Measurements from ENCODE around the gene BMP8B.
"Not testable (repeated sequence)": the region's sequence is repeated elsewhere in the genome, so short reads cannot be mapped to it uniquely, and the experiment has no call there.

The BMP8B gene

GRCh38 chr1:39787468-39787867, 1.2 kb downstream of the BMP8B start:
- ChIA-PET CTCF (interaction anchor here (2.9 kb wide), 1 partner anchor 12 kb away, joined by 11 read pairs; no protein-coding TSS in a partner anchor), POLR2A (interaction anchor here (0.6 kb wide), 1 partner anchor 170 kb away, joined by 3 read pairs; no protein-coding TSS in a partner anchor)
- Histone ChIP-seq H3K4me3 (ENCODE audit: low read depth, low read length) (no peak overlapping the region), H3K36me3 (ENCODE audit: control insufficient read depth in 2 of 2, insufficient read depth in 1 of 2, low read length in 2 of 2) (no peaks in the 10 kb centered on the region), H3K9me3 (ENCODE audit: control insufficient read depth, insufficient read depth, low read depth, low read length) (no peaks in the 10 kb centered on the region), H3K4me1 (ENCODE audit: control insufficient read depth, insufficient read depth, low read length) (no peaks in the 10 kb centered on the region), H3K27ac (ENCODE audit: extremely low read depth, low read depth, low read length) (no peak overlapping the region)
- TF ChIP-seq ZNF777 (tag by site-specific recombination; IDR thresholded peaks at IDR 0.05; ENCODE audit: borderline replicate concordance): no peak
- TF ChIP-seq ZNF184 (tag by site-specific recombination; IDR thresholded peaks at IDR 0.05): no peak
- TF ChIP-seq WT1 (tag by site-specific recombination; IDR thresholded peaks at IDR 0.05): no peak
- TF ChIP-seq ZNF19 (tag by site-specific recombination; IDR thresholded peaks at IDR 0.05; ENCODE audit: low read depth): no peak
- no peak for TF ChIP-seq HIC1 (tag by site-specific recombination; IDR thresholded peaks at IDR 0.05)
- TF ChIP-seq SP2 (tag by site-specific recombination; IDR thresholded peaks at IDR 0.05): no peak
- no peak for TF ChIP-seq OSR2 (tag by site-specific recombination; IDR thresholded peaks at IDR 0.05)
- TF ChIP-seq PRDM10 (tag by site-specific recombination; IDR thresholded peaks at IDR 0.05): no peak
- TF ChIP-seq ZBTB48 (tag by site-specific recombination; IDR thresholded peaks at IDR 0.05): no peak
- TF ChIP-seq ZNF394 (tag by site-specific recombination; IDR thresholded peaks at IDR 0.05; ENCODE audit: borderline replicate concordance): no peak
- no peak for TF ChIP-seq BCL11A (tag by site-specific recombination; IDR thresholded peaks at IDR 0.05; ENCODE audit: low read depth)
- TF ChIP-seq ZNF521 (tag by site-specific recombination; IDR thresholded peaks at IDR 0.05): no peak
- TF ChIP-seq ZBTB26 (tag by site-specific recombination; optimal IDR thresholded peaks at IDR 0.05): no peak
- TF ChIP-seq ZNF529 (tag by site-specific recombination; IDR thresholded peaks at IDR 0.05; ENCODE audit: insufficient replicate concordance): no peak
- no peak for TF ChIP-seq ZNF274 (IDR thresholded peaks at IDR 0.05; ENCODE audit: low read length)
- TF ChIP-seq ZNF274 (tag by site-specific recombination; IDR thresholded peaks at IDR 0.05; ENCODE audit: borderline replicate concordance): no peak
- no peak for TF ChIP-seq ZNF571 (tag by site-specific recombination; IDR thresholded peaks at IDR 0.05)
- no peak for TF ChIP-seq ZNF155 (tag by site-specific recombination; IDR thresholded peaks at IDR 0.05)
- TF ChIP-seq YY2 (tag by site-specific recombination; IDR thresholded peaks at IDR 0.05): no peak
- TF ChIP-seq ZNF302 (tag by site-specific recombination; IDR thresholded peaks at IDR 0.05; ENCODE audit: low read depth): no peak

- H3K36me3 ChIP-seq (ENCODE audit: control insufficient read depth in 2 of 2, insufficient read depth in 1 of 2, low read length in 2 of 2); H3K4me1 ChIP-seq (ENCODE audit: control insufficient read depth, insufficient read depth, low read length); H3K9me3 ChIP-seq (ENCODE audit: control insufficient read depth, insufficient read depth, low read depth, low read length); H3K4me3 ChIP-seq (ENCODE audit: low read depth, low read length); H3K27ac ChIP-seq (ENCODE audit: extremely low read depth, low read depth, low read length): not testable (repeated sequence)
- CTCF ChIA-PET: interaction anchor here (2.9 kb wide), 1 partner anchor 12 kb away, joined by 11 read pairs; no protein-coding TSS in a partner anchor
- POLR2A ChIA-PET: interaction anchor here (0.6 kb wide), 1 partner anchor 170 kb away, joined by 3 read pairs; no protein-coding TSS in a partner anchor
Observed at GRCh38 chr1:39787108-39787375, 1.6 kb downstream of the BMP8B start.
